Activated T-helper 1 cell treated with anti-CD3 and anti-CD28 coated beads, Interleukin-2, amount 50 U/mL, for 16 hours (primary cell): Measurements from ENCODE around the gene VOPP1.

Source experiments
- DNase-seq, 2 donors: peaks; one replicate each; pipeline ENCODE4 v3.0.0-alpha.2; 2020; ENCODE audit warnings: low read depth in 1 of 2, low spot score in 1 of 2

VOPP1 gene

GRCh38 chr7:55556031-55556430 is 16.3 kb downstream of the VOPP1 start:
- DNase-seq, result no peak

- DNase-seq, result no peak
Measured at GRCh38 chr7:55555160-55555559, 17.1 kb downstream of the VOPP1 start.

DNA sequence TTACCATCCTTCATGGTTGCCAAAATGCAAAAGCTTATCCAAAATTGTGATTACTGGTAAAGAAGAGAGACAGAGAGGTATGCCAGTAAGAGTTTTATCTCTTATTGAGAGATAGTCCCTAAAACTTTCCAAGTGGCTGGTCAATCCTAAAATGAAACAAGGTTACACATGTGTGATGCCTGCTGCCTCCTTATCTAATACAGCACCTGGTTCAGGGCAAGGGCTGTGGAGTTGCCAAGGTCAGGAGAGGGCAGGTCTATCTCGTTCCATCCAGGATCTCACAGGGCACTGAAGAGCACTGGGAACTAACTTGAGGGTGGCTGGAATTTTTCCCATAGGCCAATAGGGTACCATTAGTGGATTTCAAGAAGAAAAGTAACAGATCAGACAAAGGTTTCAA is 18.3 kb downstream of the VOPP1 start:
- no peak for DNase-seq

- no peak for DNase-seq
Measured at GRCh38 chr7:55553024-55553345, 19.3 kb downstream of the VOPP1 start.

DNA sequence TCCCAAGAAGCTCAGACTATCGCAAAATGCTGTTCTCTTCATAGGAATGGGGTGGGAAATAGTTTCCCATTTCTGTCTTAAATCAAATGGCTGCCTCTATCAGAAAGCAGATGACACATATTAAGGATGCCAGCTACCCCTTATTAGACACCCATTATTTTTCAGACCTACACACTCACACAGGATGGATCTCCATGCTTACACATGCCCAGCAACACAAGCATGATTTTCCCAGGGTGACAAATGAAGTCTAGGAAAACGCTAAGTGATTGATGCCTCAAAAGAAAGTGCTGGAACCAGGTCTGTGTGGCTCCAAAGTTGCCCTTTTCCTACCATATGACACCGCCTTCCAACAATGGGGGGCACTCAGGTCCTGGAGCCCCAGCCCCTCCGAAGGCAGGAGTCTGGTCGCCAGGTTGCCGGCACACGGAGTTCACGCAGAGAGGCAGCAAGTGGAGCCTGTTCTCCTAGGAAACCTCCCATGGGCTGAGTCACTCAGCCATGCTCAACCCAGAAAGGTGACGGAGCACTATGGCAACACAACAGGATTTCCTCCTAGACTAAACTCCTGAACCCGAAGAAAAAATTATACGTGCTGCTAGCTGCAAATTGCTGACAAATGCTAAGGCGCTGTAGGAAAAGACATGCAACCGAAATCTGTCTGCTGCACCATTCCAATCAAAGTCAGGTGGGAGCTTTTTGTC is 19.8 kb downstream of the VOPP1 start:
- no peak for DNase-seq

GRCh38 chr7:55550841-55551537 is 21.3 kb downstream of the VOPP1 start:
- DNase-seq, result no peak

GRCh38 chr7:55550010-55550663 is 22.2 kb downstream of the VOPP1 start:
- DNase-seq, result no peak

GRCh38 chr7:55549457-55549856 is 22.8 kb downstream of the VOPP1 start:
- no peak for DNase-seq

DNA sequence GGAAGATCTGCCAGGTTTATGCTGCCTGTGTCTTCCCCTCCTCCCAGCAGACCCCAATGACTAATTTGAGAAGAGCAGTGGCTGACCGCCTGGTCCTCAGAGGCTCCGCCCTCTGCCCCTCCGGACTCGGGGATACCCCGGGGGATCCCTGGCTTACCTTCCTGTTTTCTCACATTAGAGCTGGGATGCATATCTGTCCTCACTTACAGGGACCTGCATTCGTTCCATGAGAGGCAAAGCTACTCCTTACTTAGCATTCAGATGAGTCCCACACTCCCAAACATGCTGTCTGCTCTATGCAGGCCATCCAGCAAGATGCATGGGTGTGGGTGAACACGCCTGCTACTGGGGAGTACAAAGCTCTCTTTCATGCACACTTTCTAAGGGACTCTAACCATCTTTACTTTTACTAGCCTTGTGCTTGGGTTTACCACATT is 24.0 kb downstream of the VOPP1 start:
- DNase-seq, result no peak

- no peak for DNase-seq
Measured at GRCh38 chr7:55546814-55547213, 25.5 kb downstream of the VOPP1 start.

- DNase-seq, result no peak
Measured at GRCh38 chr7:55545496-55545895, 26.8 kb downstream of the VOPP1 start.

GRCh38 chr7:55540226-55540858 is 32.0 kb downstream of the VOPP1 start:
- no peak for DNase-seq

DNA sequence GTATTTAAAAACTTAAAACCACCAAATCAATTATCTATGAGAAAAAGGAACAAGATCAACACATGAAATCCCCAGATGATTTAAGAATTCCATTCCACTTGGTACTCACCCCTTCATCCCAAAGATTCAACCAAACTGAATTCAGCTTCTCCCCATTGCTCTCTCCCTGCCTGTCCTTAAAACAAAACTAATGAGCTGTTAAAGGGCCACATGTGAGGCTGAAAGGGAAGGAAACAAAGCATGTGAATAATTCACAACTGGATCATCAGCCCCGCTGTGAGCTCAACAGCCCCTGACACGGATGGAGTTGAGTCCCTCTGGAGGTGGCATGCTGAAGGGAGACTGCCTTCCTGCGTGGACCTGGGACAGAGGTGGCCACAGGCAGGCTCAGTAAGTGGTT is 32.9 kb downstream of the VOPP1 start:
- no peak for DNase-seq

DNA sequence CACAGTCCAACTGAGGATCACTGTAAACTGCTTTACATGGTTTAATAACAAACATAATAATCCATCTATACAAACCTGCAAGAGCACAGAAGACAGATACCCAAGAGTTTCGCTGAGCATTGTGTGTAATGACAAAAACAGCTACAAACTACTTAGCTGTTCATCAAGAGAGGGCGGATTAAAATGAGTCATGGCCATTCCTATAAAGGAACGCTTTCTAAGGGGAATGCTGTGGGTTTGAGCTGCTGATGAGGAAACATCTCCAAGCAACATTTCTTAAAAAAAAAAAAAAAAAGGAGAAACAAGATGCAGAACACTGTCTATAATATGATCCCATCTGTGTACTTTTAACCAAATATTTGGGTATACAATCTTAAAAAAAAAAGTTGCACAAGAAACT is 33.8 kb downstream of the VOPP1 start:
- DNase-seq, result no peak

DNA sequence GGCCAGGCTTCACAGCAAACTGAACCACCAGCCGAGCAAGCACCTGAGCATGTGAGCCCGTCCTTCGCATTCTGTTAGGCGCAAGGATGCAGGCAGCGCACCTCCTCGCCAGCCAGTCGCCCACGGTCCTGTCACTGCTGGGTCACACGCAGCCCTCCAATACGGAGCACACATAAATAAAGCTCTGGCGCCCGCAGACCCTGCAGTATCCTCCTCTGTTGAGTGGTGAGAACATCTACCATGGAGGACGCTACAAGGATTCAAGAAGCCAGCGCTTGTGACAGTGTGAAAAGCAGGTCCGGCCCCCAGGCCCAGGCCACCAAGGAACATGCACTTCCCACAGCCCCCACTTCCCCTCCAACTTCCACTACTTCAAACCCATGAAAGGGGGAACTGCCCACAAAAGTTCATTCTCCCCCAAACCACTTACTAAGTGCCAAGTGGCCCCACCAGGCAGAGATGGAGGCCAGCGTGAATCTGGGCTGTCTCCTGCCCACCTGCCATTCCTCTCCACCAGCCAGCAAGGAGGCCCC is 34.8 kb downstream of the VOPP1 start:
- no peak for DNase-seq

DNA sequence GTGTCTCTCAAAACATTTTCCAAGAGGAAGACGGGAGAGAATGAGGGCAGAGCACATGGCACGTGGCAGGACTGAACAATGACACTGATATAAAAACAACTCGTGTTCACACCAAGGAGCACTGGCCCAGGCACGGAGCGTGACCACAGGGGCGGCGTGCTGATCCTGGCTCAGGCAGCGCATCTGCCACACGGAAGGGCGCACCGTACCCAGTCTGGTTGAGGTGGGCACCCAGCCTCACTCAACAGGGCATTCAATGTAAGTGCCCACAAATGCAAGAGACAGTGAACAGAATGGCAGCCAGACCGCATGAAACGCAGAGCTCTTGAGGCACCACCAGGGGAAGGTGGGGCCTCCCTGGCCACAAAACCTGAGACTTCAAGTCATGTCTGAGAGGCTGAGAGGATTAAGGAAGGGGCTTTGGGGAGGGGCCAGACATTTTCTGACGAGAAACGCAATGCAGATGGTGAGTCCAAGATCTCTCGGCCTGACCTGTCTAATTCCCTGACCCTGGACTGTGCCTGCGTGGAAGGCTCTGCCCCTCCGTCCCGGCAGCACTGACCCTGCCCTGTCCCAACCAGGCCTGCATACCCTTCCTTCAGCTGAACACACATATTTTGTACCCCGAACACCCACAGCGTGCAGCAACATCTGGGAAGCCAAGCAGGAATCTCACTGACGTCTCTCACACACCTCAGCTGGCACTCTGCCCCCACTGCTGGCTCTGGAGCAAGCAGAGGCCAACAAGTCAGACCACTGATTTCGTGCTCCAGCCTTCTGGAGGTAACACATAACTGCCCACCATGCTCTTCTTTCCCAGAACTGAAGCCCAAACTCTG is 35.5 kb downstream of the VOPP1 start:
- no peak for DNase-seq

GRCh38 chr7:55535617-55536016 is 36.7 kb downstream of the VOPP1 start:
- DNase-seq, result no peak

- no peak for DNase-seq
Measured at GRCh38 chr7:55534916-55535590, 37.2 kb downstream of the VOPP1 start.

GRCh38 chr7:55534262-55534915 is 37.9 kb downstream of the VOPP1 start:
- DNase-seq, result peak in 1 of 2 donors; percentile 56

- no peak for DNase-seq
Measured at GRCh38 chr7:55533729-55534080, 38.6 kb downstream of the VOPP1 start.
